ENCODE data around the gene CRB1.
"Not testable (repeated sequence)": the region's sequence is repeated elsewhere in the genome, so short reads cannot be mapped to it uniquely, and the experiment has no call there.

Gene CRB1

GRCh38 chr1:197466813-197467212, 198.8 kb downstream of the CRB1 start:
- DNase-seq = no peak

GRCh38 chr1:197467881-197468280, 199.8 kb downstream of the CRB1 start:
- no peak for DNase-seq

GRCh38 chr1:197468543-197469175, 200.6 kb downstream of the CRB1 start:
- no peak for DNase-seq

- DNase-seq = no peak
Measured at GRCh38 chr1:197469620-197470210, 201.7 kb downstream of the CRB1 start.

GRCh38 chr1:197470330-197470729, 202.3 kb downstream of the CRB1 start:
- DNase-seq = no peak

- no peak for DNase-seq
Measured at GRCh38 chr1:197471248-197471985, 203.4 kb downstream of the CRB1 start.

- no peak for DNase-seq
Measured at GRCh38 chr1:197472141-197472540, 204.1 kb downstream of the CRB1 start.

GRCh38 chr1:197480446-197480845, 212.4 kb downstream of the CRB1 start:
- no peak for DNase-seq

- DNase-seq = no peak
Measured at GRCh38 chr1:197481101-197481500, 213.0 kb downstream of the CRB1 start.

GRCh38 chr1:197485790-197486189, 217.7 kb downstream of the CRB1 start:
- DNase-seq = no peak

- no peak for DNase-seq
Measured at GRCh38 chr1:197486946-197487345, 218.9 kb downstream of the CRB1 start.

GRCh38 chr1:197491505-197491904, 223.5 kb downstream of the CRB1 start:
- DNase-seq = not testable (repeated sequence)

- DNase-seq = no peak
Measured at GRCh38 chr1:197496722-197497121, 228.7 kb downstream of the CRB1 start.

GRCh38 chr1:197510691-197511378, 242.8 kb downstream of the CRB1 start:
- no peak for DNase-seq

- DNase-seq = no peak
Measured at GRCh38 chr1:197515421-197515820, 247.4 kb downstream of the CRB1 start.

- DNase-seq = no peak
Measured at GRCh38 chr1:197519741-197520334, 251.8 kb downstream of the CRB1 start.

- no peak for DNase-seq
Measured at GRCh38 chr1:197521118-197521739, 253.2 kb downstream of the CRB1 start.

GRCh38 chr1:197526736-197527371, 258.8 kb downstream of the CRB1 start:
- DNase-seq = peak; percentile 48
